Measurements from ENCODE around the gene C11orf54. TPM values are rescaled to one million over a fixed set of nuclear protein-coding genes. Genes with fewer than 3 reads are reported as not detected.

The C11orf54 gene
- total and polyA plus RNA-seq, 10 of the 15 experiments (the other 5 are each of a cell fraction or from before 2014, with no cell fraction given): 15.1 to 32.3 (median 26.8) TPM

DNA sequence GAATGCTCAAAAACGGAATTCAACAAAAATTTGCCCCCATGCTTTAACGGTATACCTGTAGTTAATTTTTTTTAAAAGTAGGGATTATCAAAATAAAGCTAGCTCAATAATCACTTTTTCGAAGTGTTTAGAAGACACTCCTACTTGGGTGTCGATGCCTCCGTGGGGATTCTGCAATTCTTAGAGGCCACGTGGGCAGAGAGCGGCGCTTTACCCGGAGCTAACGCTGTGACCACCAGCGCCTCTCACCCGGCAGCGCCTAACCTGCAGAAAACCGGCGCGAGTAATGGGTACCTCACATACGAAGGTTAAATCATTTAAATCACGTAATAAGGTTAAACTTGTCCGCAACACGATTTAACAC is 760 bp upstream of the C11orf54 start (continued):
- TF ChIP-seq, protein P1, sequence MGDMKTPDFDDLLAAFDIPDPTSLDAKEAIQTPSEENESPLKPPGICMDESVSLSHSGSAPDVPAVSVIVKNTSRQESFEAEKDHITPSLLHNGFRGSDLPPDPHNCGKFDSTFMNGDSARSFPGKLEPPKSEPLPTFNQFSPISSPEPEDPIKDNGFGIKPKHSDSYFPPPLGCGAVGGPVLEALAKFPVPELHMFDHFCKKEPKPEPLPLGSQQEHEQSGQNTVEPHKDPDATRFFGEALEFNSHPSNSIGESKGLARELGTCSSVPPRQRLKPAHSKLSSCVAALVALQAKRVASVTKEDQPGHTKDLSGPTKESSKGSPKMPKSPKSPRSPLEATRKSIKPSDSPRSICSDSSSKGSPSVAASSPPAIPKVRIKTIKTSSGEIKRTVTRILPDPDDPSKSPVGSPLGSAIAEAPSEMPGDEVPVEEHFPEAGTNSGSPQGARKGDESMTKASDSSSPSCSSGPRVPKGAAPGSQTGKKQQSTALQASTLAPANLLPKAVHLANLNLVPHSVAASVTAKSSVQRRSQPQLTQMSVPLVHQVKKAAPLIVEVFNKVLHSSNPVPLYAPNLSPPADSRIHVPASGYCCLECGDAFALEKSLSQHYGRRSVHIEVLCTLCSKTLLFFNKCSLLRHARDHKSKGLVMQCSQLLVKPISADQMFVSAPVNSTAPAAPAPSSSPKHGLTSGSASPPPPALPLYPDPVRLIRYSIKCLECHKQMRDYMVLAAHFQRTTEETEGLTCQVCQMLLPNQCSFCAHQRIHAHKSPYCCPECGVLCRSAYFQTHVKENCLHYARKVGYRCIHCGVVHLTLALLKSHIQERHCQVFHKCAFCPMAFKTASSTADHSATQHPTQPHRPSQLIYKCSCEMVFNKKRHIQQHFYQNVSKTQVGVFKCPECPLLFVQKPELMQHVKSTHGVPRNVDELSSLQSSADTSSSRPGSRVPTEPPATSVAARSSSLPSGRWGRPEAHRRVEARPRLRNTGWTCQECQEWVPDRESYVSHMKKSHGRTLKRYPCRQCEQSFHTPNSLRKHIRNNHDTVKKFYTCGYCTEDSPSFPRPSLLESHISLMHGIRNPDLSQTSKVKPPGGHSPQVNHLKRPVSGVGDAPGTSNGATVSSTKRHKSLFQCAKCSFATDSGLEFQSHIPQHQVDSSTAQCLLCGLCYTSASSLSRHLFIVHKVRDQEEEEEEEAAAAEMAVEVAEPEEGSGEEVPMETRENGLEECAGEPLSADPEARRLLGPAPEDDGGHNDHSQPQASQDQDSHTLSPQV (IDR thresholded peaks at IDR 0.05): no peak

- Histone ChIP-seq H3K9me3 (replicated peaks; ENCODE audit: control insufficient read depth, insufficient read depth, low read length) (no peaks in the 10 kb centered on the region), H3K4me2 (ENCODE audit: control insufficient read depth, insufficient read depth) (peak overlapping the region; percentile 72), H3K27me3 (replicated peaks in 1 of 2; ENCODE audit: control insufficient read depth in 2 of 2, insufficient read depth in 2 of 2, low read length in 1 of 2) (no peaks in the 10 kb centered on the region), H2AFZ (ENCODE audit: control insufficient read depth, low read depth, low read length) (peak overlapping the region; percentile 88), H3K4me1 (ENCODE audit: control insufficient read depth, insufficient read depth, low read length) (no peaks in the 10 kb centered on the region; the same call in none of the 2 replicates), H3K27ac (ENCODE audit: control insufficient read depth, insufficient read depth) (peak overlapping the region; percentile 91), H3K36me3 (ENCODE audit: control insufficient read depth in 2 of 2, insufficient read depth in 2 of 2, low read length in 1 of 2) (peaks cover 0 to 9% of the 10 kb centered on the region in 2 experiments), H3K4me3 (peak overlapping the region; percentile 76), H3K9ac (ENCODE audit: control insufficient read depth, insufficient read depth, low read length) (peak overlapping the region; percentile 100), H4K20me1 (ENCODE audit: control insufficient read depth, insufficient read depth) (no peaks in the 10 kb centered on the region), H3K79me2 (ENCODE audit: control insufficient read depth, insufficient read depth, low read length) (peaks cover 66% of the 10 kb centered on the region)
- ATAC-seq (peak; percentile 8), FAIRE-seq (no peak), DNase-seq (ENCODE audit: low read depth, low spot score) (no peak)
- intact Hi-C loops (cut with micrococcal nuclease; ENCODE audit: unreplicated experiment): loop anchor here (1.0 to 5.0 kb wide), 2 partner anchors 42 to 200 kb away; partner anchors contain the start of genes MED17 and SMCO4
- SMC1A ChIA-PET (ENCODE audit: uncharacterized antibody, unreplicated experiment): interaction anchor here (0.7 to 7.8 kb wide), 8 partner anchors 9 to 200 kb away, joined by 3 to 74 read pairs (median 4); partner anchors contain the start of genes CEP295 and MED17
- POLR2A ChIA-PET: interaction anchor here (0.6 to 6.4 kb wide), 15 partner anchors 9 to 849 kb away, joined by 3 to 85 read pairs (median 4); partner anchors contain the start of genes CEP295 and MED17
- in situ Hi-C loops (cut with MboI): no loop called here
- CTCF ChIA-PET: interaction anchor here (0.7 to 4.5 kb wide), 7 partner anchors 9 to 89 kb away, joined by 3 to 36 read pairs (median 4); partner anchors contain the start of genes CEP295 and MED17
- RAD21 ChIA-PET (ENCODE audit: unreplicated experiment): interaction anchor here (1.5 to 4.1 kb wide), 6 partner anchors 12 to 80 kb away, joined by 6 to 40 read pairs (median 11); partner anchors contain the start of genes CEP295 and MED17
- WGBS (ENCODE audit: insufficient coverage, insufficient replicate concordance, low lambda C conversion rate, missing lambda C conversion rate): 2% methylated on average over 8 of the region's 8 CpGs
- TSS peak; percentile 95 for BruUV-seq (replicated peaks)
- TF ChIP-seq SPI1 (IDR thresholded peaks at IDR 0.05; ENCODE audit: borderline replicate concordance, insufficient read depth, low read depth, low read length): no peak
- TF ChIP-seq TCF3 (IDR thresholded peaks at IDR 0.05; ENCODE audit: borderline replicate concordance, insufficient read depth, low read depth, low read length): no peak
- TF ChIP-seq ETV6 (conservative IDR thresholded peaks at IDR 0.05 in 1 of 2, IDR thresholded peaks at IDR 0.05 in 1 of 2; ENCODE audit: borderline replicate concordance in 1 of 2, low read depth in 1 of 2): 0 out of 4 replicates have a peak, but pooled peaks of 1 of the 2 experiments have one; percentile 9
- TF ChIP-seq FOXK2 (IDR thresholded peaks at IDR 0.05): no peak
- TF ChIP-seq, protein P2, sequence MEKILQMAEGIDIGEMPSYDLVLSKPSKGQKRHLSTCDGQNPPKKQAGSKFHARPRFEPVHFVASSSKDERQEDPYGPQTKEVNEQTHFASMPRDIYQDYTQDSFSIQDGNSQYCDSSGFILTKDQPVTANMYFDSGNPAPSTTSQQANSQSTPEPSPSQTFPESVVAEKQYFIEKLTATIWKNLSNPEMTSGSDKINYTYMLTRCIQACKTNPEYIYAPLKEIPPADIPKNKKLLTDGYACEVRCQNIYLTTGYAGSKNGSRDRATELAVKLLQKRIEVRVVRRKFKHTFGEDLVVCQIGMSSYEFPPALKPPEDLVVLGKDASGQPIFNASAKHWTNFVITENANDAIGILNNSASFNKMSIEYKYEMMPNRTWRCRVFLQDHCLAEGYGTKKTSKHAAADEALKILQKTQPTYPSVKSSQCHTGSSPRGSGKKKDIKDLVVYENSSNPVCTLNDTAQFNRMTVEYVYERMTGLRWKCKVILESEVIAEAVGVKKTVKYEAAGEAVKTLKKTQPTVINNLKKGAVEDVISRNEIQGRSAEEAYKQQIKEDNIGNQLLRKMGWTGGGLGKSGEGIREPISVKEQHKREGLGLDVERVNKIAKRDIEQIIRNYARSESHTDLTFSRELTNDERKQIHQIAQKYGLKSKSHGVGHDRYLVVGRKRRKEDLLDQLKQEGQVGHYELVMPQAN (conservative IDR thresholded peaks at IDR 0.05): no peak; the same call in 1 of the 2 replicates
- TF ChIP-seq IRF4 (IDR thresholded peaks at IDR 0.05; ENCODE audit: low read depth, low read length): peak; percentile 7; the same call in 1 of the 2 replicates
- 0 out of 2 replicates have a peak, but pooled peaks have one; percentile 1 for TF ChIP-seq TCF12 (IDR thresholded peaks at IDR 0.05; ENCODE audit: low read depth, low read length)
- TF ChIP-seq NR2F1 (conservative IDR thresholded peaks at IDR 0.05): no peak; the same call in 1 of the 2 replicates
- TF ChIP-seq, protein P3, sequence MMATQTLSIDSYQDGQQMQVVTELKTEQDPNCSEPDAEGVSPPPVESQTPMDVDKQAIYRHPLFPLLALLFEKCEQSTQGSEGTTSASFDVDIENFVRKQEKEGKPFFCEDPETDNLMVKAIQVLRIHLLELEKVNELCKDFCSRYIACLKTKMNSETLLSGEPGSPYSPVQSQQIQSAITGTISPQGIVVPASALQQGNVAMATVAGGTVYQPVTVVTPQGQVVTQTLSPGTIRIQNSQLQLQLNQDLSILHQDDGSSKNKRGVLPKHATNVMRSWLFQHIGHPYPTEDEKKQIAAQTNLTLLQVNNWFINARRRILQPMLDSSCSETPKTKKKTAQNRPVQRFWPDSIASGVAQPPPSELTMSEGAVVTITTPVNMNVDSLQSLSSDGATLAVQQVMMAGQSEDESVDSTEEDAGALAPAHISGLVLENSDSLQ (IDR thresholded peaks at IDR 0.05): no peak
- no peak for TF ChIP-seq CREM (IDR thresholded peaks at IDR 0.05; ENCODE audit: low read depth)
- TF ChIP-seq KAT2A (conservative IDR thresholded peaks at IDR 0.05; ENCODE audit: control insufficient read depth, low read depth, low read length): no peak
- TF ChIP-seq EED (IDR thresholded peaks at IDR 0.05; ENCODE audit: low read depth): no peak
- TF ChIP-seq YY1 (IDR thresholded peaks at IDR 0.05; ENCODE audit: low read depth, low read length): no peak
- TF ChIP-seq RBBP5 (conservative IDR thresholded peaks at IDR 0.05): no peak
- 0 out of 2 replicates have a peak, but pooled peaks have one; percentile 5 for TF ChIP-seq MTA2 (IDR thresholded peaks at IDR 0.05; ENCODE audit: low read depth)
Observed at GRCh38 chr11:93741882-93742226, 382 bp downstream of the C11orf54 start.
